Spleen (tissue), 7 donors: ENCODE measurements around the gene FAM24B.

Source experiments
- CTCF ChIP-seq, 11 experiments: fragments of 200-600 bp in 7 of 11; fragments of 450-650 bp in 4 of 11; sonication (generic) in 4 of 11; IDR thresholded peaks in 8 of 11; conservative IDR thresholded peaks in 3 of 11; 1 replicate in 7 of 11; 2 replicates in 4 of 11; pipeline versions ENCODE4 v1.4.0 to v1.8.0; 2016 to 2021; ENCODE audit warnings: antibody characterized with exemption in 11 of 11, inconsistent platforms in 4 of 11, mild to moderate bottlenecking in 1 of 11
- POLR2A ChIP-seq, 3 donors: fragments of 450-650 bp; IDR thresholded peaks; one replicate each; pipeline ENCODE4 v1.5.1; 2017; ENCODE audit warnings: antibody characterized with exemption in 3 of 3, mild to moderate bottlenecking in 1 of 3
- POLR2AphosphoS5 ChIP-seq, 3 donors: sonication (generic); formaldehyde crosslinking; IDR thresholded peaks; one replicate each; pipeline ENCODE4 v1.5.1; 2017; ENCODE audit warnings: antibody characterized with exemption in 3 of 3
- donor health status: DM: no; HTN: no; CAD: no; lungs with moderate emphysema.
- donor health status: DM: no; HTN: no; CAD: no.
- donor health status: DM: no; HTN: no; CAD: no.

GRCh38 chr10:122911889-122912484 is 32.6 kb upstream of the FAM24B start:
- TF ChIP-seq POLR2AphosphoS5 (IDR thresholded peaks at IDR 0.05) = no peak
- TF ChIP-seq CTCF (IDR thresholded peaks at IDR 0.05 in 8 of 11, conservative IDR thresholded peaks at IDR 0.05 in 3 of 11) = no peak
- TF ChIP-seq POLR2A (IDR thresholded peaks at IDR 0.05) = no peak
